Neural progenitor cell (in vitro differentiated cells): ENCODE measurements around the gene TMEM273.

Experiments used
- CTCF ChIP-seq: fragments of 200-600 bp; sonication (generic); IDR thresholded peaks from 2 replicates; pipeline ENCODE4 v1.5.1; 2017; ENCODE audit warnings: antibody characterized with exemption, mild to moderate bottlenecking
- EZH2 ChIP-seq: fragments of 200-600 bp; sonication (generic); IDR thresholded peaks from 2 replicates; pipeline ENCODE4 v1.6.1; 2017; ENCODE audit warnings: antibody characterized with exemption, mild to moderate bottlenecking, moderate library complexity

GRCh38 chr10:49151481-49151880 lies 36.7 kb downstream of the TMEM273 start:
- no peak for TF ChIP-seq EZH2
- TF ChIP-seq CTCF = no peak
